ENCODE measurements around the gene ATP9B.
A peak's percentile ranks its signal among the peaks of the same experiment; 100 is the strongest.
"Not testable (repeated sequence)": the region's sequence is repeated elsewhere in the genome, so short reads cannot be mapped to it uniquely, and the experiment has no call there.

Gene ATP9B

DNA sequence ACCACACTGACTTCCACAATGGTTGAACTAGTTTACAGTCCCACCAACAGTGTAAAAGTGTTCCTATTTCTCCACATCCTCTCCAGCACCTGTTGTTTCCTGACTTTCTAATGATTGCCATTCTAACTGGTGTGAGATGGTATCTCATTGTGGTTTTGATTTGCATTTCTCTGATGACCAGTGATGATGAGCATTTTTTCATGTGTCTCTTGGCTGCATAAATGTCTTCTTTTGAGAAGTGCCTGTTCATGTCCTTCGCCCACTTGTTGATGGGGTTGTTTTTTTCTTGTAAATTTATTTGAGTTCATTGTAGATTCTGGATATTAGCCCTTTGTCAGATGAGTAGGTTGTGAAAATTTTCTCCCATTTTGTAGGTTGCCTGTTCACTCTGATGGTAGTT, 216.0 kb downstream of the ATP9B start:
- H3K36me3 ChIP-seq (ENCODE audit: control insufficient read depth in 2 of 2, insufficient read depth in 2 of 2, low read length in 2 of 2); H3K27ac ChIP-seq (ENCODE audit: low read depth in 2 of 2, low read length in 2 of 2); H3K27me3 ChIP-seq (ENCODE audit: control insufficient read depth in 2 of 2, insufficient read depth in 2 of 2, low read length in 2 of 2); H3K4me1 ChIP-seq (ENCODE audit: control insufficient read depth in 2 of 2, insufficient read depth in 2 of 2, low read length in 2 of 2); H3K9me3 ChIP-seq (ENCODE audit: control insufficient read depth in 2 of 2, low read length in 2 of 2); H3K4me3 ChIP-seq (ENCODE audit: low read length in 2 of 2); H3K9ac ChIP-seq (ENCODE audit: low read depth in 1 of 2, low read length in 2 of 2): not testable (repeated sequence)

DNA sequence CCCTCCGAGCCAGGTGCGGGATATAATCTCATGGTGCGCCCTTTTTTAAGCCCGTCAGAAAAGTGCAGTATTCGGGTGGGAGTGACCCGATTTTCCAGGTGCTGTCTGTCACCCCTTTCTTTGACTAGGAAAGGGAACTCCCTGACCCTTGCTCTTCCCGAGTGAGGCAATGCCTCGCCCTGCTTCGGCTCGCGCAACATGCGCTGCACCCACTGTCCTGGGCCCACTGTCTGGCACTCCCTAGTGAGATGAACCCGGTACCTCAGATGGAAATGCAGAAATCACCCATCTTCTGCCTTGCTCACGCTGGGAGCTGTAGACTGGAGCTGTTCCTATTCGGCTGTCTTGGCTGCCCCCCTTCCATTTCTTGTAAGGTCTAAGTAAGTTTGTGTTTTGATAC, 221.2 kb downstream of the ATP9B start:
- not testable (repeated sequence) for H3K9me3 ChIP-seq (ENCODE audit: control insufficient read depth in 2 of 2, low read length in 2 of 2); H3K9ac ChIP-seq (ENCODE audit: low read depth in 1 of 2, low read length in 2 of 2); H3K27me3 ChIP-seq (ENCODE audit: control insufficient read depth in 2 of 2, insufficient read depth in 2 of 2, low read length in 2 of 2); H3K27ac ChIP-seq (ENCODE audit: low read depth in 2 of 2, low read length in 2 of 2); H3K36me3 ChIP-seq (ENCODE audit: control insufficient read depth in 2 of 2, insufficient read depth in 2 of 2, low read length in 2 of 2); H3K4me3 ChIP-seq (ENCODE audit: low read length in 2 of 2); H3K4me1 ChIP-seq (ENCODE audit: control insufficient read depth in 2 of 2, insufficient read depth in 2 of 2, low read length in 2 of 2)

DNA sequence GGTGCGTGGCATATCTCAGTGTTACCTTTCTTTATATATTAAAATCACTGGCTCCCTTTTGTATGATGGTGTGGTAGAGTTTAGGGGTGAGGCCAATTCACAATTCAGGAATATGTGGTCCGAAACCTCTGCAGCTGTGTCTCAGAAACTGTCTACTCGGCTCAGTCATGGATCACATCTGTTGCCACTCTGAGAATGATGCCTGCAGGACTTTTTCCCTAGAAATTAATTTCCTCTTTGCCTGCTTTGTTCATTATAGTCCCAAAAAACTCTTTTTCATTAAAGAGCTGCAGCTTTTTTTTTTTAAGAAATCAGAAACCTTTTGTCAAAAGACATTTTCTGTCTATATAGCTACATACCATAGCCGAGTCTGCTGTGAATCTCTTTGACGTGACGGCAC, 221.7 kb downstream of the ATP9B start:
- no peaks in the 10 kb centered on the region for H3K27me3 ChIP-seq (ENCODE audit: control insufficient read depth in 2 of 2, insufficient read depth in 2 of 2, low read length in 2 of 2)
- peaks cover 0 to 8% of the 10 kb centered on the region in 2 donors for H3K36me3 ChIP-seq (ENCODE audit: control insufficient read depth in 2 of 2, insufficient read depth in 2 of 2, low read length in 2 of 2)
- no peak overlapping the region for H3K9ac ChIP-seq (ENCODE audit: low read depth in 1 of 2, low read length in 2 of 2)
- H3K9me3 ChIP-seq (ENCODE audit: control insufficient read depth in 2 of 2, low read length in 2 of 2), result no peaks in the 10 kb centered on the region
- no peaks in the 10 kb centered on the region for H3K4me1 ChIP-seq (ENCODE audit: control insufficient read depth in 2 of 2, insufficient read depth in 2 of 2, low read length in 2 of 2)
- no peak overlapping the region for H3K4me3 ChIP-seq (ENCODE audit: low read length in 2 of 2)
- H3K27ac ChIP-seq (ENCODE audit: low read depth in 2 of 2, low read length in 2 of 2), result no peak overlapping the region

DNA sequence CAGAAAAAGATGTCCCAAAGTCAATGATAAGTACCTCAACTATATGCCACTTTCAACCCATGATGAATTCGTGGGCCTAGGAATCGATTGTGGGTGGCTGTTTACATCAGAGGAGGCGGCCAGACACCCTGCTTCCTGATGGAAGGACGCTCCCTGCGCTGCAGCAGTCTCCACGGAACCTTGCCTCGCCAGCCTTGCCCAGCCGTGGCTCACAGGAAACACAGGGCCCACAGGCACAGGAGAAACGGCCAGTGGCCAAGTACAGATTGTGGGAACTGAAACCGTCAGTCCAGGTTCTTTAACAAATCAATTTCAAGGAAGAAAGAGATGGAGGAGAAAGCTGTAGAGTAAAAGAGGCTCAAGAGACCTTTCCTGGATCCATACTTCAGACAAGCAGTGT, 225.0 kb downstream of the ATP9B start:
- Histone ChIP-seq H3K4me1 (ENCODE audit: control insufficient read depth in 2 of 2, insufficient read depth in 2 of 2, low read length in 2 of 2) (no peaks in the 10 kb centered on the region), H3K9ac (ENCODE audit: low read depth in 1 of 2, low read length in 2 of 2) (no peak overlapping the region), H3K4me3 (ENCODE audit: low read length in 2 of 2) (no peak overlapping the region), H3K36me3 (ENCODE audit: control insufficient read depth in 2 of 2, insufficient read depth in 2 of 2, low read length in 2 of 2) (peaks cover 0 to 11% of the 10 kb centered on the region in 2 donors), H3K27ac (ENCODE audit: low read depth in 2 of 2, low read length in 2 of 2) (no peak overlapping the region), H3K27me3 (ENCODE audit: control insufficient read depth in 2 of 2, insufficient read depth in 2 of 2, low read length in 2 of 2) (no peaks in the 10 kb centered on the region), H3K9me3 (ENCODE audit: control insufficient read depth in 2 of 2, low read length in 2 of 2) (no peaks in the 10 kb centered on the region)

DNA sequence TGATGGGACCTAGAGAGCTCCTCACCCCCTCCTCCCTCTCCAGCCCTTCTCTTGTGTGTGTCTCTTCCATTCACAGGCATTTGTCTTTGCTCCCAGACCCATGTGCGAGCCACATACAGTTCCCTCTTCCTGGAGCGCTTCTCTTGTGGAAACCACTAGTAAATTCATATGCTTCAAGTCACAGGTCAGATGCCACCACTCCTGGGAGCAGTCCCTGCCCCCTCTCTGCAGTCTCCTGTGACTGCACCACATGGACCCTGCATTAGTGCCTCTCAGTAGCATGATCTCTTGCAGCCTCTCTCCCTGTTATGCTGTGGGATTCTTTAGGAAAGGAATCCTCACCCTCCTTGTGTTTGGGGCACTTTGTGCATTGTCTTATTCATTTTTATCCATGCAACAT, 230.1 kb downstream of the ATP9B start:
- Histone ChIP-seq H3K9me3 (ENCODE audit: control insufficient read depth in 2 of 2, low read length in 2 of 2) (no peaks in the 10 kb centered on the region), H3K27ac (ENCODE audit: low read depth in 2 of 2, low read length in 2 of 2) (no peak overlapping the region), H3K4me3 (ENCODE audit: low read length in 2 of 2) (no peak overlapping the region), H3K9ac (ENCODE audit: low read depth in 1 of 2, low read length in 2 of 2) (no peak overlapping the region), H3K27me3 (ENCODE audit: control insufficient read depth in 2 of 2, insufficient read depth in 2 of 2, low read length in 2 of 2) (no peaks in the 10 kb centered on the region), H3K4me1 (ENCODE audit: control insufficient read depth in 2 of 2, insufficient read depth in 2 of 2, low read length in 2 of 2) (no peaks in the 10 kb centered on the region), H3K36me3 (ENCODE audit: control insufficient read depth in 2 of 2, insufficient read depth in 2 of 2, low read length in 2 of 2) (peaks cover 3 to 16% of the 10 kb centered on the region in 2 donors)

DNA sequence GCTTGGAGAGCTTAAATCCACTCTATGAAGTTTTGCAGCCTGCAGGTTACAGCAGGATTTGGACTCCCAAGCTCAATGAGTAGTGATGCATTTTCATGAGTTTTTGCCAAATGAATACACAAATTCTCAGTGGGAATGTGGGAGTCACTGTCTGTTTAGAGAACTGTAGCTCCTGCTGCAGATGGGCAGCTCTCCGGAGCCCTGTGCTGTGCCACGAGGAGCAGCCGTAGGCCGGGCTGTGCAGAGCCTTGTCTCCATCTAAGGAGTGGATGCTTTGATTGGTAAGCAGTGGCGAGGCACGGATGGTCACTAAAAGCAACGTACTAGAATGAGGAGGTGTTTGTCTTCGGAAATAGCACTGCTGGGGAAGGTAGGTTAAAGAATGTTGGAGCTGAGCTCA, 230.5 kb downstream of the ATP9B start:
- no peaks in the 10 kb centered on the region for H3K27me3 ChIP-seq (ENCODE audit: control insufficient read depth in 2 of 2, insufficient read depth in 2 of 2, low read length in 2 of 2)

DNA sequence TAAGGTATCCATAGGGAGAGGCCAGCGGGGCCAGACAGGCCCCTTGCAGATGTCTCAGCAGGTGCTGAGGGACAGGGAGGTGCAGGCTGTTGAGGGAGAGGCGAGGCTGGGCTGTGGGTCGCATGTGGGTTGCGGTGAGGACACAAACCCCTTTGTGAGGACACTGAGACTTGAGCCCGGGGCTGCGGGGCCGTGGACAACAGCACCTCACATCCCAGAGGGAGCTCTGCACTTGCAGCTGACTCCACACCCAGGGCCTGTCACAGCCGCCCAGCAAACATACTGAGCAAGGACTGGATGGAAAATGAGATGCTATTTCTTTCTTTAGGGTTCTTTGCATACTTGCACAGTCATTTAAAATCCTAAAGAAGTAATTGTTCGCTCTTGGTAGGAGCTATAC, 231.2 kb downstream of the ATP9B start:
- no peak overlapping the region for H3K27ac ChIP-seq (ENCODE audit: low read depth in 2 of 2, low read length in 2 of 2)
- no peak overlapping the region for H3K4me3 ChIP-seq (ENCODE audit: low read length in 2 of 2)
- no peaks in the 10 kb centered on the region for H3K9me3 ChIP-seq (ENCODE audit: control insufficient read depth in 2 of 2, low read length in 2 of 2)
- no peak overlapping the region for H3K9ac ChIP-seq (ENCODE audit: low read depth in 1 of 2, low read length in 2 of 2)
- peaks cover 3 to 21% of the 10 kb centered on the region in 2 donors for H3K36me3 ChIP-seq (ENCODE audit: control insufficient read depth in 2 of 2, insufficient read depth in 2 of 2, low read length in 2 of 2)
- no peaks in the 10 kb centered on the region for H3K27me3 ChIP-seq (ENCODE audit: control insufficient read depth in 2 of 2, insufficient read depth in 2 of 2, low read length in 2 of 2)
- no peaks in the 10 kb centered on the region for H3K4me1 ChIP-seq (ENCODE audit: control insufficient read depth in 2 of 2, insufficient read depth in 2 of 2, low read length in 2 of 2)

More for the DNA sequence above, 230.5 kb downstream of the ATP9B start:
- no peak overlapping the region for H3K9ac ChIP-seq (ENCODE audit: low read depth in 1 of 2, low read length in 2 of 2)
- no peak overlapping the region for H3K4me3 ChIP-seq (ENCODE audit: low read length in 2 of 2)
- no peaks in the 10 kb centered on the region for H3K4me1 ChIP-seq (ENCODE audit: control insufficient read depth in 2 of 2, insufficient read depth in 2 of 2, low read length in 2 of 2)
- no peak overlapping the region for H3K27ac ChIP-seq (ENCODE audit: low read depth in 2 of 2, low read length in 2 of 2)
- peaks cover 3 to 16% of the 10 kb centered on the region in 2 donors for H3K36me3 ChIP-seq (ENCODE audit: control insufficient read depth in 2 of 2, insufficient read depth in 2 of 2, low read length in 2 of 2)
- H3K9me3 ChIP-seq (ENCODE audit: control insufficient read depth in 2 of 2, low read length in 2 of 2), result no peaks in the 10 kb centered on the region

DNA sequence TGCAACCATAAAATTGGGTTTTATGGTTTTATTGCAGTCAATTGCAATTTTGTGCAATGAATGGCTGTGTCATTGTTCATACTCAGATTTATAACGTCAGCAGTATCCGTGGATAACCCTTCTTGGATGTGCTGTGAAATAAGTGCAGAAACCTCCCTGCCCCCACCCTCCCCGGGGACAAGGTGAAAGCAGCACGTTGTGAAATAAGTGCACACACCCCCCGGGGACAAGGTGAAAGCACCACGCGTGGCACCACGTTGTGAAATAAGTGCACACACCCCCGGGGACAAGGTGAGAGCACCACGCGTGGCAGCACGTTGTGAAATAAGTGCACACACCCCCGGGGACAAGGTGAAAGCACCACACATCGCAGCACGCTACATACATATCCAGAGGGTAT, 232.9 kb downstream of the ATP9B start:
- H3K27ac ChIP-seq (ENCODE audit: low read depth in 2 of 2, low read length in 2 of 2), result no peak overlapping the region

DNA sequence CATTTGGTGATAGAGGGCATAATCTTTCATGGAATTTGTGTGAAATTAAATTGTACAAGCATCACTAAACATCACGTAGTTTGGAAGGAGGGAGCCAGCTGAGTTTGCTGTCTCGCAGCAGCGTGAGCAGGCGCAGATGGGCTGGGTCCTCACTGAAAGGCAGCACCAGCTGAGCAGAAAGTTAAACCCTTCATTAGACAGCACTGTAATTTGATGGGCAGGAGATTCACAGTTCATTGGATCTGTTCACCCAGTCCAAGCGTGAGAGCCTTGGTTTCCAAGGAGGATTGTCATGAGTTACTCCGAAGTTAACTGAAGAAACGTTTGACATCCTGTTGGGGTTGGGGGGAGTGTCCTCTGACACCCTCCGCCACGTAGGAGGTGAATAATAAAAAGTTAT, 236.7 kb downstream of the ATP9B start:
- H3K27ac ChIP-seq (ENCODE audit: low read depth in 2 of 2, low read length in 2 of 2), result no peak overlapping the region
- no peak overlapping the region for H3K4me3 ChIP-seq (ENCODE audit: low read length in 2 of 2)
- peaks cover 10 to 27% of the 10 kb centered on the region in 2 donors for H3K36me3 ChIP-seq (ENCODE audit: control insufficient read depth in 2 of 2, insufficient read depth in 2 of 2, low read length in 2 of 2)
- H3K4me1 ChIP-seq (ENCODE audit: control insufficient read depth in 2 of 2, insufficient read depth in 2 of 2, low read length in 2 of 2), result no peaks in the 10 kb centered on the region
- no peak overlapping the region for H3K9ac ChIP-seq (ENCODE audit: low read depth in 1 of 2, low read length in 2 of 2)
- H3K27me3 ChIP-seq (ENCODE audit: control insufficient read depth in 2 of 2, insufficient read depth in 2 of 2, low read length in 2 of 2), result no peaks in the 10 kb centered on the region
- no peaks in the 10 kb centered on the region for H3K9me3 ChIP-seq (ENCODE audit: control insufficient read depth in 2 of 2, low read length in 2 of 2)

More for the DNA sequence above, 232.9 kb downstream of the ATP9B start:
- H3K9me3 ChIP-seq (ENCODE audit: control insufficient read depth in 2 of 2, low read length in 2 of 2), result no peaks in the 10 kb centered on the region
- no peaks in the 10 kb centered on the region for H3K27me3 ChIP-seq (ENCODE audit: control insufficient read depth in 2 of 2, insufficient read depth in 2 of 2, low read length in 2 of 2)
- H3K9ac ChIP-seq (ENCODE audit: low read depth in 1 of 2, low read length in 2 of 2), result no peak overlapping the region
- peaks cover 7 to 26% of the 10 kb centered on the region in 2 donors for H3K36me3 ChIP-seq (ENCODE audit: control insufficient read depth in 2 of 2, insufficient read depth in 2 of 2, low read length in 2 of 2)
- H3K4me1 ChIP-seq (ENCODE audit: control insufficient read depth in 2 of 2, insufficient read depth in 2 of 2, low read length in 2 of 2), result no peaks in the 10 kb centered on the region
- peak overlapping the region in 1 of 2 donors; percentile 37 for H3K4me3 ChIP-seq (ENCODE audit: low read length in 2 of 2)

DNA sequence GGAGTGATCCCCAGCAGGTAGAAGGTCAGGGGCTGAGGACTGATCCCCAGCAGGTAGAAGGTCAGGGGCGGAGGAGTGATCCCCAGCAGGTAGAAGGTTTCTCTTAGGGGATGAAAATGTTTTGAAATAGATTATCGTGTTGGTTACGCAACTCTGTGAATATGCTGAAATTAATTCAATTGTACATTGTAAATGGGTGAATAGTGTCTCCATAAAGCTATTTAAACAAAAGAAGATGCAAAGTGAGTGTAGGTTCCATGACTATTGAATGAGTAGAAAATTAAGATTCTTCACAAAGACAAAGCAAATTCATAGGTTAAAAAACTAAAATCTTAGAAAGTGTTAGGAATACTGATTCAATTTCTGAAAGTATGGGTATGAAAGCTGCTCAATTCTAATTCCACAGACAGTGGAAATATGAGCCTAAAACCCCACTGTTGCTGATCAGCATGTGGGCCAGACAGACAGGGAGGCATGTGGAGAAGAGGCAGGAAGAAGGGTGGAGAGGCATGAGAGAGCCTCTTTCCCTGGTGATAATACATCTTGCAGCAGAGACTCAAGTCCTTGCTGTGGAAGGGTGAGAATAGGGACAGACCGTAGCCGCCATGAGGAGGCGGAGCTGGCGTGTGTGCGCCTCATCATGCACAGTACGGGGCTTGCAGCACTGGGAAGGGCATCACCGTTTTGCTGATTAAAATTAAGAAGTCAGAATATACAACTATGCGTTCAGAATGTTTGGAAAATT, 240.6 kb downstream of the ATP9B start:
- Histone ChIP-seq H3K27me3 (ENCODE audit: control insufficient read depth in 2 of 2, insufficient read depth in 2 of 2, low read length in 2 of 2) (no peaks in the 10 kb centered on the region), H3K4me3 (ENCODE audit: low read length in 2 of 2) (no peak overlapping the region), H3K9me3 (ENCODE audit: control insufficient read depth in 2 of 2, low read length in 2 of 2) (no peaks in the 10 kb centered on the region), H3K27ac (ENCODE audit: low read depth in 2 of 2, low read length in 2 of 2) (no peak overlapping the region), H3K36me3 (ENCODE audit: control insufficient read depth in 2 of 2, insufficient read depth in 2 of 2, low read length in 2 of 2) (peaks cover 15 to 34% of the 10 kb centered on the region in 2 donors), H3K4me1 (ENCODE audit: control insufficient read depth in 2 of 2, insufficient read depth in 2 of 2, low read length in 2 of 2) (no peaks in the 10 kb centered on the region), H3K9ac (ENCODE audit: low read depth in 1 of 2, low read length in 2 of 2) (no peak overlapping the region)

All from mucosa of rectum (tissue), 2 donors.